Endometrium (tissue), 2 donors: ENCODE data around the gene MKRN2OS.

ENCODE experiments used
- FAIRE-seq: peaks from 2 replicates; lab custom pipeline; 2012; peaks lifted over from hg19 to GRCh38; lab: Jason Lieb, UNC
- donor health status: control.
- donor health status: control.

Gene MKRN2OS

GRCh38 chr3:12513694-12514446 is 31.4 kb downstream of the MKRN2OS start:
- no peak for FAIRE-seq

GRCh38 chr3:12512534-12513118 is 32.7 kb downstream of the MKRN2OS start:
- no peak for FAIRE-seq

- FAIRE-seq: no peak
Measured at GRCh38 chr3:12509466-12509865, 35.8 kb downstream of the MKRN2OS start.

GRCh38 chr3:12508291-12508700 is 37.0 kb downstream of the MKRN2OS start:
- FAIRE-seq: no peak

- no peak for FAIRE-seq
Measured at GRCh38 chr3:12507591-12508281, 37.6 kb downstream of the MKRN2OS start.

- FAIRE-seq: no peak
Measured at GRCh38 chr3:12506201-12506709, 39.0 kb downstream of the MKRN2OS start.

- FAIRE-seq: no peak
Measured at GRCh38 chr3:12503126-12503957, 42.0 kb downstream of the MKRN2OS start.

- FAIRE-seq: no peak
Measured at GRCh38 chr3:12501360-12502020, 43.8 kb downstream of the MKRN2OS start.

- FAIRE-seq: no peak
Measured at GRCh38 chr3:12499474-12499873, 45.8 kb downstream of the MKRN2OS start.

- FAIRE-seq: no peak
Measured at GRCh38 chr3:12496453-12496761, 48.9 kb downstream of the MKRN2OS start.

- FAIRE-seq: no peak
Measured at GRCh38 chr3:12495749-12496452, 49.4 kb downstream of the MKRN2OS start.

GRCh38 chr3:12490547-12490946 is 54.8 kb downstream of the MKRN2OS start:
- FAIRE-seq: no peak

GRCh38 chr3:12489832-12490231 is 55.5 kb downstream of the MKRN2OS start:
- FAIRE-seq: no peak
